MM.1S (cell line): ENCODE data around the gene CACNG4.
"Not testable (repeated sequence)": the region's sequence is repeated elsewhere in the genome, so short reads cannot be mapped to it uniquely, and the experiment has no call there.

ENCODE experiments used
- DNase-seq: peaks from one replicate; pipeline ENCODE4 v3.0.0-alpha.2; 2015
- H2AFZ ChIP-seq: fragments of 300-600 bp; sonication (generic); 2 replicates; pipeline ENCODE4 v1.6.0; 2016; ENCODE audit warnings: antibody characterized with exemption, low read length
- H3F3A ChIP-seq: fragments of 300-600 bp; sonication (generic); 2 replicates; pipeline ENCODE4 v1.6.1; 2016; ENCODE audit warnings: mild to moderate bottlenecking, antibody characterized with exemption, low read length, moderate library complexity, mixed read lengths; ENCODE audit not compliant: insufficient read depth
- H3K27ac ChIP-seq: fragments of 300-600 bp; sonication (generic); 2 replicates; pipeline ENCODE4 v1.5.1; 2016; ENCODE audit warnings: mild to moderate bottlenecking, low read length
- H3K27me3 ChIP-seq: fragments of 300-600 bp; sonication (generic); replicated peaks from 2 replicates; pipeline ENCODE4 v1.6.0; 2016; ENCODE audit warnings: low read length; ENCODE audit not compliant: insufficient read depth
- H3K36me3 ChIP-seq: fragments of 300-600 bp; sonication (generic); replicated peaks from 2 replicates; pipeline ENCODE4 v1.6.1; 2016; ENCODE audit warnings: mild to moderate bottlenecking, low read length, mixed read lengths; ENCODE audit not compliant: insufficient read depth
- H3K4me1 ChIP-seq: fragments of 300-600 bp; sonication (generic); 2 replicates; pipeline ENCODE4 v1.6.1; 2016; ENCODE audit warnings: low read length, mixed read lengths
- H3K4me2 ChIP-seq: fragments of 300-600 bp; sonication (generic); 2 replicates; pipeline ENCODE4 v1.6.0; 2016; ENCODE audit warnings: low read depth, low read length
- H3K4me3 ChIP-seq: fragments of 300-600 bp; sonication (generic); 2 replicates; pipeline ENCODE4 v1.5.1; 2016; ENCODE audit warnings: low read length, mixed read lengths
- H3K79me2 ChIP-seq: fragments of 300-600 bp; sonication (generic); 2 replicates; pipeline ENCODE4 v1.6.1; 2016; ENCODE audit warnings: mixed run types, low read length, mixed read lengths
- H3K9ac ChIP-seq: fragments of 300-600 bp; sonication (generic); 2 replicates; pipeline ENCODE4 v1.6.1; 2016; ENCODE audit warnings: low read length, mixed read lengths
- H3K9me2 ChIP-seq: fragments of 300-600 bp; sonication (generic); replicated peaks from 2 replicates; pipeline ENCODE4 v1.6.1; 2016; ENCODE audit warnings: mild to moderate bottlenecking, low read length, mixed read lengths; ENCODE audit not compliant: insufficient read depth
- H3K9me3 ChIP-seq: fragments of 300-600 bp; sonication (generic); replicated peaks from 2 replicates; pipeline ENCODE4 v1.6.1; 2016; ENCODE audit warnings: mild to moderate bottlenecking, low read length, mixed read lengths; ENCODE audit not compliant: insufficient read depth
- H4K20me1 ChIP-seq: fragments of 300-600 bp; sonication (generic); 2 replicates; pipeline ENCODE4 v1.6.1; 2016; ENCODE audit warnings: mild to moderate bottlenecking, low read length, moderate library complexity, mixed read lengths; ENCODE audit not compliant: insufficient read depth
- CTCF ChIP-seq: fragments of 300-600 bp; sonication (generic); IDR thresholded peaks from 2 replicates; pipeline ENCODE4 v1.5.1; 2016; ENCODE audit warnings: antibody characterized with exemption, low read length, mixed read lengths
- EZH2 ChIP-seq: fragments of 300-600 bp; sonication (generic); optimal IDR thresholded peaks from 2 replicates; pipeline ENCODE3; 2017; ENCODE audit warnings: low read depth, mild to moderate bottlenecking, antibody characterized with exemption, low read length, mixed read lengths
- EZH2phosphoT487 ChIP-seq: fragments of 300-600 bp; sonication (generic); IDR thresholded peaks from 2 replicates; pipeline ENCODE4 v1.6.1; 2018; ENCODE audit warnings: antibody characterized with exemption, low read length

The CACNG4 gene

GRCh38 chr17:67035131-67036083 lies 70.9 kb downstream of the CACNG4 start:
- H2AFZ ChIP-seq: no peak overlapping the region
- no peaks in the 10 kb centered on the region for H3K9me3 ChIP-seq
- TF ChIP-seq CTCF: no peak
- no peak for TF ChIP-seq EZH2
- no peak for TF ChIP-seq EZH2phosphoT487

GRCh38 chr17:67038861-67039365 lies 74.4 kb downstream of the CACNG4 start:
- TF ChIP-seq EZH2phosphoT487 (no peak), EZH2 (no peak), CTCF (no peak)
- DNase-seq: no peak
- H3K9me2 ChIP-seq: no peaks in the 10 kb centered on the region

More at GRCh38 chr17:67035131-67036083, 70.9 kb downstream of the CACNG4 start:
- H3K36me3 ChIP-seq: no peaks in the 10 kb centered on the region
- no peak overlapping the region for H3K9ac ChIP-seq
- no peak overlapping the region for H3K4me3 ChIP-seq
- H3K4me2 ChIP-seq: no peak overlapping the region
- H3K4me1 ChIP-seq: no peaks in the 10 kb centered on the region
- no peaks in the 10 kb centered on the region for H3K79me2 ChIP-seq
- H3F3A ChIP-seq: no peaks in the 10 kb centered on the region
- H4K20me1 ChIP-seq: no peaks in the 10 kb centered on the region
- no peak overlapping the region for H3K27ac ChIP-seq
- no peak for DNase-seq
- H3K9me2 ChIP-seq: no peaks in the 10 kb centered on the region
- H3K27me3 ChIP-seq: peaks cover 34% of the 10 kb centered on the region

GRCh38 chr17:67040652-67041051 lies 76.1 kb downstream of the CACNG4 start:
- TF ChIP-seq EZH2 (no peak), CTCF (no peak), EZH2phosphoT487 (no peak)
- H3K9me2 ChIP-seq: no peaks in the 10 kb centered on the region
- no peaks in the 10 kb centered on the region for H3K79me2 ChIP-seq
- no peaks in the 10 kb centered on the region for H3K4me1 ChIP-seq
- H2AFZ ChIP-seq: no peak overlapping the region
- H3K9me3 ChIP-seq: no peaks in the 10 kb centered on the region
- H3K4me2 ChIP-seq: no peak overlapping the region
- H4K20me1 ChIP-seq: no peaks in the 10 kb centered on the region
- DNase-seq: no peak
- H3K27ac ChIP-seq: no peak overlapping the region
- H3K36me3 ChIP-seq: no peaks in the 10 kb centered on the region
- no peak overlapping the region for H3K4me3 ChIP-seq
- H3F3A ChIP-seq: no peaks in the 10 kb centered on the region
- no peaks in the 10 kb centered on the region for H3K27me3 ChIP-seq
- no peak overlapping the region for H3K9ac ChIP-seq

More at GRCh38 chr17:67038861-67039365, 74.4 kb downstream of the CACNG4 start:
- no peak overlapping the region for H3K27ac ChIP-seq
- H3K27me3 ChIP-seq: peaks cover 10% of the 10 kb centered on the region; the same call in 1 of the 2 replicates
- no peaks in the 10 kb centered on the region for H4K20me1 ChIP-seq
- no peaks in the 10 kb centered on the region for H3F3A ChIP-seq
- H3K4me3 ChIP-seq: no peak overlapping the region
- H3K9ac ChIP-seq: no peak overlapping the region
- no peak overlapping the region for H2AFZ ChIP-seq
- no peak overlapping the region for H3K4me2 ChIP-seq
- H3K9me3 ChIP-seq: no peaks in the 10 kb centered on the region
- H3K36me3 ChIP-seq: no peaks in the 10 kb centered on the region
- H3K4me1 ChIP-seq: no peaks in the 10 kb centered on the region
- H3K79me2 ChIP-seq: no peaks in the 10 kb centered on the region

- H3K27me3 ChIP-seq, H3K36me3 ChIP-seq, H3K4me3 ChIP-seq, H3K4me1 ChIP-seq, H3K9ac ChIP-seq, H3K9me3 ChIP-seq, H3K9me2 ChIP-seq, H2AFZ ChIP-seq, H4K20me1 ChIP-seq, DNase-seq, H3K4me2 ChIP-seq, H3K27ac ChIP-seq, H3K79me2 ChIP-seq, H3F3A ChIP-seq: not testable (repeated sequence)
Observed at GRCh38 chr17:67041119-67041518, 76.6 kb downstream of the CACNG4 start.
